ENCODE measurements around the gene SOX12.

DNA sequence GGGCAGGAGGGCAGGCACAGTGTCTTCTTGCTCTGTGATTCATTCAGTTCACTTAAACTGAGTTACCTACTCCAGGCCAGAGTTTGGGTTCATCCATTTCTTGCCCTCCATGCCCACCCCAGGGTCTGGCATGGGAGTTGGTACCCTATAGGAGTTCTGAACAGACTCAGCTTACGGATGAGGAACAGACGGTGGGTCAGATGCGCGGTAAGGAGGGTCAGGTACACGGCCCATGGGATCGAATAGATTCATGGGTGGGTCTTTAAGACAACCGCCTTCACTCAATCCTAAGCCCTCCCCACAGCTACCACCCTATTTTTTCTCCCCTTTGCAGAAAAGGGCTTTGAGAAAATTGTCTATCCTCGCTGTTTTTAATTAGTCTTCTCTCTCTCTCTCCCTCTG is 42.1 kb downstream of the SOX12 start:
- TF ChIP-seq, protein P1, sequence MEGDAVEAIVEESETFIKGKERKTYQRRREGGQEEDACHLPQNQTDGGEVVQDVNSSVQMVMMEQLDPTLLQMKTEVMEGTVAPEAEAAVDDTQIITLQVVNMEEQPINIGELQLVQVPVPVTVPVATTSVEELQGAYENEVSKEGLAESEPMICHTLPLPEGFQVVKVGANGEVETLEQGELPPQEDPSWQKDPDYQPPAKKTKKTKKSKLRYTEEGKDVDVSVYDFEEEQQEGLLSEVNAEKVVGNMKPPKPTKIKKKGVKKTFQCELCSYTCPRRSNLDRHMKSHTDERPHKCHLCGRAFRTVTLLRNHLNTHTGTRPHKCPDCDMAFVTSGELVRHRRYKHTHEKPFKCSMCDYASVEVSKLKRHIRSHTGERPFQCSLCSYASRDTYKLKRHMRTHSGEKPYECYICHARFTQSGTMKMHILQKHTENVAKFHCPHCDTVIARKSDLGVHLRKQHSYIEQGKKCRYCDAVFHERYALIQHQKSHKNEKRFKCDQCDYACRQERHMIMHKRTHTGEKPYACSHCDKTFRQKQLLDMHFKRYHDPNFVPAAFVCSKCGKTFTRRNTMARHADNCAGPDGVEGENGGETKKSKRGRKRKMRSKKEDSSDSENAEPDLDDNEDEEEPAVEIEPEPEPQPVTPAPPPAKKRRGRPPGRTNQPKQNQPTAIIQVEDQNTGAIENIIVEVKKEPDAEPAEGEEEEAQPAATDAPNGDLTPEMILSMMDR (IDR thresholded peaks at IDR 0.05), result no peak
- no peak for TF ChIP-seq POLR2A (IDR thresholded peaks at IDR 0.05)

Measured in testis (tissue), 2 donors.